ENCODE measurements around the gene NDUFAF2. TPM values are rescaled to one million over a fixed set of nuclear protein-coding genes. Genes with fewer than 3 reads are reported as not detected.

NDUFAF2 gene
- total and polyA plus RNA-seq, 2 experiments from 2014 or later: 31.6 to 155 TPM

DNA sequence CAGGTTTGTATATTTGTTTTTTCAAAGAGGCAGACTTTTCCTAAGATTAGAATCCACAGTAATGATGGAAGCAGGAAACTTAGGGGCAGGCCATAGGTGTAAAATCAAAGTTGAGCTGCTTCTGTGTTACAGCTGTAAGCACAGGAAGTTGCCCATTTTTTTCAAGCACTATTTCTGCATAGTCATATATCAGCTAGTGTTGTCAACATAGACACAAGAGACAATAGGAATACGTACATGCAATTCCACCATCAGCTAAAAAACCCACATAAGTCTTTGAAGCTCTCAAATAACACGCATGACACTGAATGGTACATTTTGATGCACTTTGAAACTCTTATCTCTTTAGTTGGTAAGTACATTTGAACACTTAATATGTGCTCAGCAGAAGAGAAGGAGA, 237.4 kb downstream of the NDUFAF2 start:
- H3K27ac ChIP-seq (ENCODE audit: low read depth): no peak overlapping the region
- no peaks in the 10 kb centered on the region for H4K20me1 ChIP-seq (replicated peaks; ENCODE audit: insufficient read depth)
- no peaks in the 10 kb centered on the region for H3K27me3 ChIP-seq (ENCODE audit: insufficient read depth)
- Mint-ChIP-seq H3K4me3 (no peak overlapping the region), H3K27me3 (ENCODE audit: insufficient read depth, low read depth, poor library complexity) (no peaks in the 10 kb centered on the region), H3K27ac (no peak overlapping the region), H3K9me3 (no peaks in the 10 kb centered on the region), H3K4me1 (peaks cover 4% of the 10 kb centered on the region), H3K36me3 (ENCODE audit: low read depth) (peaks cover 4% of the 10 kb centered on the region; the same call in 2 of the 3 replicates)
- H3K4me2 ChIP-seq: no peak overlapping the region
- H3K9me2 ChIP-seq (ENCODE audit: insufficient read depth): no peaks in the 10 kb centered on the region; the same call in 1 of the 2 replicates
- no peak overlapping the region for H2AFZ ChIP-seq
- DNase-seq (ENCODE audit: low spot score) (no peak), ATAC-seq (no peak)
- H3K36me3 ChIP-seq (ENCODE audit: insufficient read depth): no peaks in the 10 kb centered on the region
- H3K79me2 ChIP-seq (replicated peaks; ENCODE audit: insufficient read depth): no peaks in the 10 kb centered on the region
- no peaks in the 10 kb centered on the region for H3F3A ChIP-seq (replicated peaks; ENCODE audit: low read depth)
- TF ChIP-seq CREB1 (CRISPR knock-in tag; IDR thresholded peaks at IDR 0.05; ENCODE audit: low read depth): no peak
- TF ChIP-seq EZH2phosphoT487 (IDR thresholded peaks at IDR 0.05; ENCODE audit: unreplicated experiment): no peak
- TF ChIP-seq, protein P1, sequence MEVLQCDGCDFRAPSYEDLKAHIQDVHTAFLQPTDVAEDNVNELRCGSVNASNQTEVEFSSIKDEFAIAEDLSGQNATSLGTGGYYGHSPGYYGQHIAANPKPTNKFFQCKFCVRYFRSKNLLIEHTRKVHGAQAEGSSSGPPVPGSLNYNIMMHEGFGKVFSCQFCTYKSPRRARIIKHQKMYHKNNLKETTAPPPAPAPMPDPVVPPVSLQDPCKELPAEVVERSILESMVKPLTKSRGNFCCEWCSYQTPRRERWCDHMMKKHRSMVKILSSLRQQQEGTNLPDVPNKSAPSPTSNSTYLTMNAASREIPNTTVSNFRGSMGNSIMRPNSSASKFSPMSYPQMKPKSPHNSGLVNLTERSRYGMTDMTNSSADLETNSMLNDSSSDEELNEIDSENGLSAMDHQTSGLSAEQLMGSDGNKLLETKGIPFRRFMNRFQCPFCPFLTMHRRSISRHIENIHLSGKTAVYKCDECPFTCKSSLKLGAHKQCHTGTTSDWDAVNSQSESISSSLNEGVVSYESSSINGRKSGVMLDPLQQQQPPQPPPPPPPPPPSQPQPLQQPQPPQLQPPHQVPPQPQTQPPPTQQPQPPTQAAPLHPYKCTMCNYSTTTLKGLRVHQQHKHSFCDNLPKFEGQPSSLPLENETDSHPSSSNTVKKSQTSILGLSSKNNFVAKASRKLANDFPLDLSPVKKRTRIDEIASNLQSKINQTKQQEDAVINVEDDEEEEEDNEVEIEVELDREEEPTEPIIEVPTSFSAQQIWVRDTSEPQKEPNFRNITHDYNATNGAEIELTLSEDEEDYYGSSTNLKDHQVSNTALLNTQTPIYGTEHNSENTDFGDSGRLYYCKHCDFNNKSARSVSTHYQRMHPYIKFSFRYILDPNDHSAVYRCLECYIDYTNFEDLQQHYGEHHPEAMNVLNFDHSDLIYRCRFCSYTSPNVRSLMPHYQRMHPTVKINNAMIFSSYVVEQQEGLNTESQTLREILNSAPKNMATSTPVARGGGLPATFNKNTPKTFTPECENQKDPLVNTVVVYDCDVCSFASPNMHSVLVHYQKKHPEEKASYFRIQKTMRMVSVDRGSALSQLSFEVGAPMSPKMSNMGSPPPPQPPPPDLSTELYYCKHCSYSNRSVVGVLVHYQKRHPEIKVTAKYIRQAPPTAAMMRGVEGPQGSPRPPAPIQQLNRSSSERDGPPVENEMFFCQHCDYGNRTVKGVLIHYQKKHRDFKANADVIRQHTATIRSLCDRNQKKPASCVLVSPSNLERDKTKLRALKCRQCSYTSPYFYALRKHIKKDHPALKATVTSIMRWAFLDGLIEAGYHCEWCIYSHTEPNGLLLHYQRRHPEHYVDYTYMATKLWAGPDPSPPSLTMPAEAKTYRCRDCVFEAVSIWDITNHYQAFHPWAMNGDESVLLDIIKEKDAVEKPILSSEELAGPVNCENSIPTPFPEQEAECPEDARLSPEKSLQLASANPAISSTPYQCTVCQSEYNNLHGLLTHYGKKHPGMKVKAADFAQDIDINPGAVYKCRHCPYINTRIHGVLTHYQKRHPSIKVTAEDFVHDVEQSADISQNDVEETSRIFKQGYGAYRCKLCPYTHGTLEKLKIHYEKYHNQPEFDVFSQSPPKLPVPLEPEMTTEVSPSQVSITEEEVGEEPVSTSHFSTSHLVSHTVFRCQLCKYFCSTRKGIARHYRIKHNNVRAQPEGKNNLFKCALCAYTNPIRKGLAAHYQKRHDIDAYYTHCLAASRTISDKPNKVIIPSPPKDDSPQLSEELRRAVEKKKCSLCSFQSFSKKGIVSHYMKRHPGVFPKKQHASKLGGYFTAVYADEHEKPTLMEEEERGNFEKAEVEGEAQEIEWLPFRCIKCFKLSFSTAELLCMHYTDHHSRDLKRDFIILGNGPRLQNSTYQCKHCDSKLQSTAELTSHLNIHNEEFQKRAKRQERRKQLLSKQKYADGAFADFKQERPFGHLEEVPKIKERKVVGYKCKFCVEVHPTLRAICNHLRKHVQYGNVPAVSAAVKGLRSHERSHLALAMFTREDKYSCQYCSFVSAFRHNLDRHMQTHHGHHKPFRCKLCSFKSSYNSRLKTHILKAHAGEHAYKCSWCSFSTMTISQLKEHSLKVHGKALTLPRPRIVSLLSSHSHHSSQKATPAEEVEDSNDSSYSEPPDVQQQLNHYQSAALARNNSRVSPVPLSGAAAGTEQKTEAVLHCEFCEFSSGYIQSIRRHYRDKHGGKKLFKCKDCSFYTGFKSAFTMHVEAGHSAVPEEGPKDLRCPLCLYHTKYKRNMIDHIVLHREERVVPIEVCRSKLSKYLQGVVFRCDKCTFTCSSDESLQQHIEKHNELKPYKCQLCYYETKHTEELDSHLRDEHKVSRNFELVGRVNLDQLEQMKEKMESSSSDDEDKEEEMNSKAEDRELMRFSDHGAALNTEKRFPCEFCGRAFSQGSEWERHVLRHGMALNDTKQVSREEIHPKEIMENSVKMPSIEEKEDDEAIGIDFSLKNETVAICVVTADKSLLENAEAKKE (CRISPR knock-in tag; IDR thresholded peaks at IDR 0.05): no peak
- TF ChIP-seq STAT1 (IDR thresholded peaks at IDR 0.05; ENCODE audit: unreplicated experiment): no peak
- TF ChIP-seq, protein P2, sequence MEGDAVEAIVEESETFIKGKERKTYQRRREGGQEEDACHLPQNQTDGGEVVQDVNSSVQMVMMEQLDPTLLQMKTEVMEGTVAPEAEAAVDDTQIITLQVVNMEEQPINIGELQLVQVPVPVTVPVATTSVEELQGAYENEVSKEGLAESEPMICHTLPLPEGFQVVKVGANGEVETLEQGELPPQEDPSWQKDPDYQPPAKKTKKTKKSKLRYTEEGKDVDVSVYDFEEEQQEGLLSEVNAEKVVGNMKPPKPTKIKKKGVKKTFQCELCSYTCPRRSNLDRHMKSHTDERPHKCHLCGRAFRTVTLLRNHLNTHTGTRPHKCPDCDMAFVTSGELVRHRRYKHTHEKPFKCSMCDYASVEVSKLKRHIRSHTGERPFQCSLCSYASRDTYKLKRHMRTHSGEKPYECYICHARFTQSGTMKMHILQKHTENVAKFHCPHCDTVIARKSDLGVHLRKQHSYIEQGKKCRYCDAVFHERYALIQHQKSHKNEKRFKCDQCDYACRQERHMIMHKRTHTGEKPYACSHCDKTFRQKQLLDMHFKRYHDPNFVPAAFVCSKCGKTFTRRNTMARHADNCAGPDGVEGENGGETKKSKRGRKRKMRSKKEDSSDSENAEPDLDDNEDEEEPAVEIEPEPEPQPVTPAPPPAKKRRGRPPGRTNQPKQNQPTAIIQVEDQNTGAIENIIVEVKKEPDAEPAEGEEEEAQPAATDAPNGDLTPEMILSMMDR (conservative IDR thresholded peaks at IDR 0.05; ENCODE audit: low read depth in 2 of 2): no peak
- TF ChIP-seq NANOG (IDR thresholded peaks at IDR 0.05; ENCODE audit: borderline replicate concordance): no peak
- no peak for TF ChIP-seq POLR2AphosphoS5 (IDR thresholded peaks at IDR 0.05; ENCODE audit: low read depth)
- TF ChIP-seq, protein P3, sequence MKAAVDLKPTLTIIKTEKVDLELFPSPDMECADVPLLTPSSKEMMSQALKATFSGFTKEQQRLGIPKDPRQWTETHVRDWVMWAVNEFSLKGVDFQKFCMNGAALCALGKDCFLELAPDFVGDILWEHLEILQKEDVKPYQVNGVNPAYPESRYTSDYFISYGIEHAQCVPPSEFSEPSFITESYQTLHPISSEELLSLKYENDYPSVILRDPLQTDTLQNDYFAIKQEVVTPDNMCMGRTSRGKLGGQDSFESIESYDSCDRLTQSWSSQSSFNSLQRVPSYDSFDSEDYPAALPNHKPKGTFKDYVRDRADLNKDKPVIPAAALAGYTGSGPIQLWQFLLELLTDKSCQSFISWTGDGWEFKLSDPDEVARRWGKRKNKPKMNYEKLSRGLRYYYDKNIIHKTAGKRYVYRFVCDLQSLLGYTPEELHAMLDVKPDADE (IDR thresholded peaks at IDR 0.05): no peak
- no peak for TF ChIP-seq JUNB (IDR thresholded peaks at IDR 0.05; ENCODE audit: unreplicated experiment)
- no peak for TF ChIP-seq ZNF331 (CRISPR knock-in tag; IDR thresholded peaks at IDR 0.05; ENCODE audit: low read depth)
- no peak for TF ChIP-seq ZNF114 (CRISPR knock-in tag; IDR thresholded peaks at IDR 0.05)
- TF ChIP-seq, protein P4, sequence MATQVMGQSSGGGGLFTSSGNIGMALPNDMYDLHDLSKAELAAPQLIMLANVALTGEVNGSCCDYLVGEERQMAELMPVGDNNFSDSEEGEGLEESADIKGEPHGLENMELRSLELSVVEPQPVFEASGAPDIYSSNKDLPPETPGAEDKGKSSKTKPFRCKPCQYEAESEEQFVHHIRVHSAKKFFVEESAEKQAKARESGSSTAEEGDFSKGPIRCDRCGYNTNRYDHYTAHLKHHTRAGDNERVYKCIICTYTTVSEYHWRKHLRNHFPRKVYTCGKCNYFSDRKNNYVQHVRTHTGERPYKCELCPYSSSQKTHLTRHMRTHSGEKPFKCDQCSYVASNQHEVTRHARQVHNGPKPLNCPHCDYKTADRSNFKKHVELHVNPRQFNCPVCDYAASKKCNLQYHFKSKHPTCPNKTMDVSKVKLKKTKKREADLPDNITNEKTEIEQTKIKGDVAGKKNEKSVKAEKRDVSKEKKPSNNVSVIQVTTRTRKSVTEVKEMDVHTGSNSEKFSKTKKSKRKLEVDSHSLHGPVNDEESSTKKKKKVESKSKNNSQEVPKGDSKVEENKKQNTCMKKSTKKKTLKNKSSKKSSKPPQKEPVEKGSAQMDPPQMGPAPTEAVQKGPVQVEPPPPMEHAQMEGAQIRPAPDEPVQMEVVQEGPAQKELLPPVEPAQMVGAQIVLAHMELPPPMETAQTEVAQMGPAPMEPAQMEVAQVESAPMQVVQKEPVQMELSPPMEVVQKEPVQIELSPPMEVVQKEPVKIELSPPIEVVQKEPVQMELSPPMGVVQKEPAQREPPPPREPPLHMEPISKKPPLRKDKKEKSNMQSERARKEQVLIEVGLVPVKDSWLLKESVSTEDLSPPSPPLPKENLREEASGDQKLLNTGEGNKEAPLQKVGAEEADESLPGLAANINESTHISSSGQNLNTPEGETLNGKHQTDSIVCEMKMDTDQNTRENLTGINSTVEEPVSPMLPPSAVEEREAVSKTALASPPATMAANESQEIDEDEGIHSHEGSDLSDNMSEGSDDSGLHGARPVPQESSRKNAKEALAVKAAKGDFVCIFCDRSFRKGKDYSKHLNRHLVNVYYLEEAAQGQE (IDR thresholded peaks at IDR 0.05; ENCODE audit: unreplicated experiment): no peak
- no peak for TF ChIP-seq EZH2 (IDR thresholded peaks at IDR 0.05; ENCODE audit: low read depth, unreplicated experiment)
- no peak overlapping the region for H3K4me3 ChIP-seq
- H3K4me1 ChIP-seq (ENCODE audit: insufficient read depth): peaks cover 7% of the 10 kb centered on the region; the same call in 1 of the 2 replicates

All from GM23338 (cell line).